ENCODE measurements around the gene EFHD2.

Gene EFHD2

GRCh38 chr1:15406614-15407559 is 2.8 kb upstream of the EFHD2 start:
- H3K36me3 ChIP-seq (ENCODE audit: control insufficient read depth, insufficient read depth, low read length): no peaks in the 10 kb centered on the region
- DNase-seq: no peak
- no peak overlapping the region for H3K27ac ChIP-seq (ENCODE audit: low read depth, low read length)

GRCh38 chr1:15407580-15407979 is 2.1 kb upstream of the EFHD2 start:
- Histone ChIP-seq H2AK5ac (ENCODE audit: low read length) (no peak overlapping the region), H3K4me2 (ENCODE audit: low read length) (no peak overlapping the region), H3K4me3 (ENCODE audit: low read length) (no peak overlapping the region), H3K79me1 (ENCODE audit: low read length) (peaks cover 2% of the 10 kb centered on the region), H3K9ac (ENCODE audit: low read length) (no peak overlapping the region), H4K5ac (ENCODE audit: low read length) (no peak overlapping the region), H3K56ac (ENCODE audit: low read length) (no peak overlapping the region), H4K8ac (ENCODE audit: low read depth, low read length) (no peak overlapping the region), H3K4me1 (ENCODE audit: control insufficient read depth, low read depth, low read length) (peaks cover 10% of the 10 kb centered on the region), H3K36me3 (ENCODE audit: control insufficient read depth, insufficient read depth, low read length) (no peaks in the 10 kb centered on the region), H3K79me2 (ENCODE audit: control insufficient read depth, insufficient read depth, low read length) (no peaks in the 10 kb centered on the region), H3K27ac (ENCODE audit: low read depth, low read length) (no peak overlapping the region), H3K4ac (ENCODE audit: low read depth, low read length) (no peak overlapping the region), H2BK5ac (ENCODE audit: low read length) (no peak overlapping the region), H3K23ac (ENCODE audit: low read length) (no peak overlapping the region), H3K27me3 (ENCODE audit: insufficient read depth, low read length, poor library complexity) (peaks cover 2% of the 10 kb centered on the region), H2BK120ac (ENCODE audit: low read depth, low read length) (no peak overlapping the region), H3K18ac (ENCODE audit: low read length) (no peak overlapping the region), H2BK15ac (replicated peaks; ENCODE audit: low read depth) (no peak overlapping the region)
- no peak for DNase-seq
- WGBS (ENCODE audit: extremely low coverage, insufficient coverage, low lambda C conversion rate): no CpG with 5 or more reads among the region's 7 CpGs

More at GRCh38 chr1:15406614-15407559, 2.8 kb upstream of the EFHD2 start:
- no peak overlapping the region for H3K56ac ChIP-seq (ENCODE audit: low read length)
- no CpG with 5 or more reads among the region's 11 CpGs for WGBS (ENCODE audit: extremely low coverage, insufficient coverage, low lambda C conversion rate)
- no peak overlapping the region for H3K4me2 ChIP-seq (ENCODE audit: low read length)
- no peak overlapping the region for H3K23ac ChIP-seq (ENCODE audit: low read length)
- no peak overlapping the region for H4K8ac ChIP-seq (ENCODE audit: low read depth, low read length)
- H2BK120ac ChIP-seq (ENCODE audit: low read depth, low read length): no peak overlapping the region
- H3K9ac ChIP-seq (ENCODE audit: low read length): no peak overlapping the region
- H2AK5ac ChIP-seq (ENCODE audit: low read length): no peak overlapping the region
- no peaks in the 10 kb centered on the region for H3K79me2 ChIP-seq (ENCODE audit: control insufficient read depth, insufficient read depth, low read length)
- peaks cover 2% of the 10 kb centered on the region for H3K79me1 ChIP-seq (ENCODE audit: low read length)
- H3K4me3 ChIP-seq (ENCODE audit: low read length): no peak overlapping the region
- no peak overlapping the region for H3K4ac ChIP-seq (ENCODE audit: low read depth, low read length)
- H3K27me3 ChIP-seq (ENCODE audit: insufficient read depth, low read length, poor library complexity): peaks cover 2% of the 10 kb centered on the region
- H2BK5ac ChIP-seq (ENCODE audit: low read length): no peak overlapping the region
- H4K5ac ChIP-seq (ENCODE audit: low read length): no peak overlapping the region
- H2BK15ac ChIP-seq (replicated peaks; ENCODE audit: low read depth): no peak overlapping the region
- H3K18ac ChIP-seq (ENCODE audit: low read length): no peak overlapping the region
- H3K4me1 ChIP-seq (ENCODE audit: control insufficient read depth, low read depth, low read length): peaks cover 8% of the 10 kb centered on the region

- no peak overlapping the region for H3K4ac ChIP-seq (ENCODE audit: low read depth, low read length)
- peak overlapping the region; percentile 91 for H3K56ac ChIP-seq (ENCODE audit: low read length)
- no CpG with 5 or more reads among the region's 14 CpGs for WGBS (ENCODE audit: extremely low coverage, insufficient coverage, low lambda C conversion rate)
- no peak overlapping the region for H2AK5ac ChIP-seq (ENCODE audit: low read length)
- no peak overlapping the region for H3K18ac ChIP-seq (ENCODE audit: low read length)
- H3K79me2 ChIP-seq (ENCODE audit: control insufficient read depth, insufficient read depth, low read length): no peaks in the 10 kb centered on the region
- H3K23ac ChIP-seq (ENCODE audit: low read length): no peak overlapping the region
- no peak overlapping the region for H3K27ac ChIP-seq (ENCODE audit: low read depth, low read length)
- no peaks in the 10 kb centered on the region for H3K36me3 ChIP-seq (ENCODE audit: control insufficient read depth, insufficient read depth, low read length)
- peaks cover 5% of the 10 kb centered on the region for H3K79me1 ChIP-seq (ENCODE audit: low read length)
- H3K4me1 ChIP-seq (ENCODE audit: control insufficient read depth, low read depth, low read length): peaks cover 14% of the 10 kb centered on the region
- peak overlapping the region; percentile 19 for H3K4me3 ChIP-seq (ENCODE audit: low read length)
- peak overlapping the region; percentile 66 for H3K4me2 ChIP-seq (ENCODE audit: low read length)
- H2BK5ac ChIP-seq (ENCODE audit: low read length): no peak overlapping the region
- H3K9ac ChIP-seq (ENCODE audit: low read length): peak overlapping the region; percentile 63
- H4K8ac ChIP-seq (ENCODE audit: low read depth, low read length): no peak overlapping the region
- peaks cover 2% of the 10 kb centered on the region for H3K27me3 ChIP-seq (ENCODE audit: insufficient read depth, low read length, poor library complexity)
- H2BK120ac ChIP-seq (ENCODE audit: low read depth, low read length): no peak overlapping the region
- H2BK15ac ChIP-seq (replicated peaks; ENCODE audit: low read depth): no peak overlapping the region
- H4K5ac ChIP-seq (ENCODE audit: low read length): no peak overlapping the region
- peak; percentile 53 for DNase-seq
These were observed 749 bp upstream of the EFHD2 start for GRCh38 chr1:15408890-15409387.

GRCh38 chr1:15410223-15410883 is 665 bp downstream of the EFHD2 start:
- peak overlapping the region; percentile 77 for H3K9ac ChIP-seq (ENCODE audit: low read length)

GRCh38 chr1:15410884-15411245 is 1.2 kb downstream of the EFHD2 start:
- Histone ChIP-seq H3K23ac (ENCODE audit: low read length) (no peak overlapping the region), H3K4me3 (ENCODE audit: low read length) (peak overlapping the region; percentile 2), H4K5ac (ENCODE audit: low read length) (no peak overlapping the region), H3K56ac (ENCODE audit: low read length) (peak overlapping the region; percentile 91), H3K36me3 (ENCODE audit: control insufficient read depth, insufficient read depth, low read length) (no peaks in the 10 kb centered on the region), H3K27me3 (ENCODE audit: insufficient read depth, low read length, poor library complexity) (peaks cover 2% of the 10 kb centered on the region), H2BK120ac (ENCODE audit: low read depth, low read length) (no peak overlapping the region), H3K4me2 (ENCODE audit: low read length) (peak overlapping the region; percentile 59), H3K27ac (ENCODE audit: low read depth, low read length) (no peak overlapping the region), H3K9ac (ENCODE audit: low read length) (peak overlapping the region; percentile 77), H2BK5ac (ENCODE audit: low read length) (no peak overlapping the region), H3K4me1 (ENCODE audit: control insufficient read depth, low read depth, low read length) (peaks cover 14% of the 10 kb centered on the region), H2AK5ac (ENCODE audit: low read length) (peak overlapping the region; percentile 27), H3K18ac (ENCODE audit: low read length) (peak overlapping the region; percentile 51), H3K79me1 (ENCODE audit: low read length) (peaks cover 5% of the 10 kb centered on the region), H4K8ac (ENCODE audit: low read depth, low read length) (no peak overlapping the region), H3K79me2 (ENCODE audit: control insufficient read depth, insufficient read depth, low read length) (no peaks in the 10 kb centered on the region), H3K4ac (ENCODE audit: low read depth, low read length) (no peak overlapping the region), H2BK15ac (replicated peaks; ENCODE audit: low read depth) (no peak overlapping the region)
- WGBS (ENCODE audit: extremely low coverage, insufficient coverage, low lambda C conversion rate): no CpG with 5 or more reads among the region's 11 CpGs
- DNase-seq: no peak

More at GRCh38 chr1:15410223-15410883, 665 bp downstream of the EFHD2 start:
- Histone ChIP-seq H2BK120ac (ENCODE audit: low read depth, low read length) (no peak overlapping the region), H3K27me3 (ENCODE audit: insufficient read depth, low read length, poor library complexity) (peaks cover 2% of the 10 kb centered on the region), H3K23ac (ENCODE audit: low read length) (no peak overlapping the region), H3K4me1 (ENCODE audit: control insufficient read depth, low read depth, low read length) (peaks cover 14% of the 10 kb centered on the region), H3K56ac (ENCODE audit: low read length) (peak overlapping the region; percentile 91), H4K5ac (ENCODE audit: low read length) (no peak overlapping the region), H3K36me3 (ENCODE audit: control insufficient read depth, insufficient read depth, low read length) (no peaks in the 10 kb centered on the region), H3K18ac (ENCODE audit: low read length) (peak overlapping the region; percentile 51), H3K4me2 (ENCODE audit: low read length) (peak overlapping the region; percentile 59), H2BK15ac (replicated peaks; ENCODE audit: low read depth) (no peak overlapping the region), H3K4me3 (ENCODE audit: low read length) (peak overlapping the region; percentile 60), H3K27ac (ENCODE audit: low read depth, low read length) (no peak overlapping the region), H3K79me2 (ENCODE audit: control insufficient read depth, insufficient read depth, low read length) (no peaks in the 10 kb centered on the region), H2BK5ac (ENCODE audit: low read length) (no peak overlapping the region), H4K8ac (ENCODE audit: low read depth, low read length) (no peak overlapping the region), H2AK5ac (ENCODE audit: low read length) (no peak overlapping the region), H3K79me1 (ENCODE audit: low read length) (peaks cover 5% of the 10 kb centered on the region), H3K4ac (ENCODE audit: low read depth, low read length) (no peak overlapping the region)
- DNase-seq: no peak
- no CpG with 5 or more reads among the region's 53 CpGs for WGBS (ENCODE audit: extremely low coverage, insufficient coverage, low lambda C conversion rate)
